H1 (cell line): Measurements from ENCODE around the gene PUDP. TPM values are rescaled to one million over a fixed set of nuclear protein-coding genes. Genes with fewer than 3 reads are reported as not detected.
"Not testable (repeated sequence)": the region's sequence is repeated elsewhere in the genome, so short reads cannot be mapped to it uniquely, and the experiment has no call there.

ENCODE experiments used
- CTCF ChIA-PET: fragments of 300-600 bp; sonication (Branson Sonifier 250); formaldehyde crosslinking; loops from one replicate; lab custom pipeline; 2021; ENCODE audit not compliant: partially characterized antibody; lab: Charles Lee
- POLR2A ChIA-PET: fragments of 300-600 bp; sonication (Branson Sonifier 250); formaldehyde crosslinking; loops from one replicate; lab custom pipeline; 2021; ENCODE audit warnings: inconsistent platforms; ENCODE audit not compliant: partially characterized antibody; lab: Charles Lee
- DNase-seq, 2 experiments: peaks; one replicate each; pipeline versions ENCODE4 v3.0.0 to v3.0.0-alpha.2; 2010 to 2022; ENCODE audit warnings: low spot score in 2 of 2, low read depth in 1 of 2, mixed read lengths in 1 of 2
- FAIRE-seq: peaks from 2 replicates; lab custom pipeline; 2011; peaks lifted over from hg19 to GRCh38; lab: Jason Lieb, UNC
- H2AFZ ChIP-seq: 2 replicates; pipeline ENCODE4 v1.8.1; 2012; ENCODE audit warnings: low read length, inconsistent platforms
- H2AK5ac ChIP-seq: 2 replicates; pipeline ENCODE4 v1.6.1; 2013; ENCODE audit warnings: low read depth, low read length
- H2BK120ac ChIP-seq: replicated peaks from 2 replicates; pipeline ENCODE3; 2013; ENCODE audit warnings: low read depth, low read length, inconsistent platforms
- H2BK12ac ChIP-seq: 2 replicates; pipeline ENCODE4 v1.6.1; 2013; ENCODE audit warnings: low read depth, low read length
- H2BK15ac ChIP-seq: 2 replicates; pipeline ENCODE4 v1.6.1; 2013; ENCODE audit warnings: low read length
- H2BK20ac ChIP-seq: 2 replicates; pipeline ENCODE4 v1.6.1; 2013; ENCODE audit warnings: low read length
- H2BK5ac ChIP-seq: 2 replicates; pipeline ENCODE4 v1.6.1; 2013; ENCODE audit warnings: low read depth, low read length
- H3K14ac ChIP-seq: 2 replicates; pipeline ENCODE4 v1.6.1; 2013; ENCODE audit warnings: inconsistent platforms; ENCODE audit not compliant: insufficient read length
- H3K18ac ChIP-seq: 2 replicates; pipeline ENCODE4 v1.6.1; 2013; ENCODE audit warnings: low read length; ENCODE audit errors: extremely low read depth
- H3K23ac ChIP-seq: 2 replicates; pipeline ENCODE4 v1.6.1; 2013; ENCODE audit warnings: inconsistent platforms; ENCODE audit not compliant: insufficient read length
- H3K23me2 ChIP-seq: 2 replicates; pipeline ENCODE4 v1.6.1; 2013; ENCODE audit warnings: low read depth, low read length
- H3K27ac ChIP-seq: 2 replicates; pipeline ENCODE4 v1.6.1; 2011; ENCODE audit warnings: low read depth, low read length, inconsistent platforms
- H3K27me3 ChIP-seq, 4 experiments: replicated peaks in 1 of 4; 1 replicate in 1 of 4; 2 replicates in 3 of 4; pipeline versions ENCODE4 v1.6.1 to v1.8.1; 2011 to 2013; ENCODE audit warnings: low read length in 3 of 4, mild to moderate bottlenecking in 3 of 4, inconsistent platforms in 2 of 4, mixed read lengths in 2 of 4, moderate library complexity in 1 of 4; ENCODE audit not compliant: control insufficient read depth in 3 of 4, insufficient read depth in 3 of 4; ENCODE audit errors: extremely low read depth in 1 of 4
- H3K36me3 ChIP-seq, 4 experiments: 2 replicates each; pipeline versions ENCODE4 v1.6.1 to v1.8.1; 2011 to 2013; ENCODE audit warnings: mild to moderate bottlenecking in 4 of 4, low read length in 3 of 4, moderate library complexity in 2 of 4, control low read depth in 1 of 4, inconsistent platforms in 1 of 4; ENCODE audit not compliant: insufficient read depth in 4 of 4, control insufficient read depth in 2 of 4
- H3K4ac ChIP-seq: replicated peaks from 2 replicates; pipeline ENCODE3; 2013; ENCODE audit warnings: low read length, low read depth, mixed read lengths, inconsistent platforms; ENCODE audit not compliant: insufficient read length
- H3K4me1 ChIP-seq, 4 experiments: replicated peaks in 1 of 4; 1 replicate in 1 of 4; 2 replicates in 3 of 4; pipeline versions ENCODE4 v1.6.1 to v1.8.1; 2011 to 2013; ENCODE audit warnings: low read length in 3 of 4, inconsistent platforms in 2 of 4, mixed read lengths in 1 of 4; ENCODE audit not compliant: insufficient read depth in 4 of 4, control insufficient read depth in 3 of 4
- H3K4me2 ChIP-seq, 2 experiments: 2 replicates each; pipeline versions ENCODE4 v1.6.1 to v1.8.1; 2011 to 2013; ENCODE audit warnings: low read depth in 2 of 2, low read length in 2 of 2, control low read depth in 1 of 2, inconsistent platforms in 1 of 2, mild to moderate bottlenecking in 1 of 2; ENCODE audit not compliant: insufficient read depth in 1 of 2
- H3K4me3 ChIP-seq, 4 experiments: fragments of 200-600, 300-600 bp in 1 of 4; sonication (generic), shearing (Covaris generic), sonication (Bioruptor Twin) in 1 of 4; 2 replicates each; pipeline versions ENCODE4 v1.5.1 to v1.8.1; 2011 to 2016; ENCODE audit warnings: low read length in 4 of 4, low read depth in 3 of 4, control low read depth in 2 of 4, inconsistent platforms in 2 of 4, mild to moderate bottlenecking in 2 of 4, mixed read lengths in 1 of 4, moderate library complexity in 1 of 4; ENCODE audit not compliant: insufficient read depth in 2 of 4; ENCODE audit errors: extremely low read depth in 1 of 4
- H3K56ac ChIP-seq: replicated peaks from 2 replicates; pipeline ENCODE3; 2013; ENCODE audit warnings: low read depth, mild to moderate bottlenecking, mixed read lengths, low read length, inconsistent platforms; ENCODE audit not compliant: insufficient read length
- H3K79me1 ChIP-seq: 2 replicates; pipeline ENCODE4 v1.6.1; 2013; ENCODE audit warnings: low read depth, low read length, control low read depth
- H3K79me2 ChIP-seq, 2 experiments: 2 replicates each; pipeline versions ENCODE4 v1.6.1 to v1.8.1; 2012 to 2013; ENCODE audit warnings: low read length in 2 of 2, mild to moderate bottlenecking in 2 of 2, inconsistent platforms in 1 of 2; ENCODE audit not compliant: insufficient read depth in 2 of 2, control insufficient read depth in 1 of 2
- H3K9ac ChIP-seq, 4 experiments: replicated peaks in 1 of 4; 1 replicate in 1 of 4; 2 replicates in 3 of 4; pipeline versions ENCODE4 v1.6.1 to v1.8.1; 2011 to 2013; ENCODE audit warnings: low read depth in 3 of 4, low read length in 3 of 4, control low read depth in 2 of 4, mild to moderate bottlenecking in 2 of 4, moderate library complexity in 2 of 4, inconsistent platforms in 1 of 4; ENCODE audit errors: extremely low read depth in 1 of 4
- H3K9me3 ChIP-seq, 2 experiments: 2 replicates each; pipeline versions ENCODE4 v1.6.1 to v1.8.1; 2012 to 2013; ENCODE audit warnings: mild to moderate bottlenecking in 2 of 2, moderate library complexity in 2 of 2, control low read depth in 1 of 2, inconsistent platforms in 1 of 2, low read depth in 1 of 2, low read length in 1 of 2, mixed read lengths in 1 of 2; ENCODE audit not compliant: insufficient read depth in 2 of 2
- H4K20me1 ChIP-seq, 2 experiments: replicated peaks in 1 of 2; 2 replicates each; pipeline versions ENCODE3 to v1.8.1; 2011 to 2013; ENCODE audit warnings: inconsistent platforms in 2 of 2, low read length in 2 of 2, mild to moderate bottlenecking in 1 of 2; ENCODE audit not compliant: insufficient read depth in 2 of 2, control insufficient read depth in 1 of 2
- H4K5ac ChIP-seq: 2 replicates; pipeline ENCODE4 v1.6.1; 2013; ENCODE audit warnings: low read length, low read depth, mixed read lengths, inconsistent platforms; ENCODE audit not compliant: insufficient read length
- H4K8ac ChIP-seq: 2 replicates; pipeline ENCODE4 v1.8.0; 2013; ENCODE audit warnings: mild to moderate bottlenecking, moderate library complexity, low read length, inconsistent platforms; ENCODE audit not compliant: insufficient read depth; ENCODE audit errors: extremely low read depth
- H4K91ac ChIP-seq: replicated peaks from 2 replicates; pipeline ENCODE3; 2013; ENCODE audit warnings: low read length, mixed read lengths, inconsistent platforms; ENCODE audit not compliant: insufficient read length
- ATF2 ChIP-seq: IDR thresholded peaks from 2 replicates; pipeline ENCODE4 v1.6.1; 2012; ENCODE audit warnings: low read length, inconsistent platforms
- ATF3 ChIP-seq: IDR thresholded peaks from 2 replicates; pipeline ENCODE4 v1.6.1; 2011; ENCODE audit warnings: low read depth, mild to moderate bottlenecking, low read length; ENCODE audit not compliant: insufficient read depth
- FOSL1 ChIP-seq: IDR thresholded peaks from 2 replicates; pipeline ENCODE4 v1.6.1; 2011; ENCODE audit warnings: mild to moderate bottlenecking, low read depth, low read length, moderate library complexity; ENCODE audit not compliant: insufficient read depth
- JUND ChIP-seq: IDR thresholded peaks from 2 replicates; pipeline ENCODE4 v1.6.1; 2011; ENCODE audit warnings: mild to moderate bottlenecking, improper control_type of control experiment, low read length
- KDM4A ChIP-seq: IDR thresholded peaks from one replicate; pipeline ENCODE4 v1.7.1; 2012; ENCODE audit warnings: low read depth, mild to moderate bottlenecking, moderate library complexity, low read length, inconsistent platforms; ENCODE audit not compliant: severe bottlenecking
- SP2 ChIP-seq: IDR thresholded peaks from 2 replicates; pipeline ENCODE4 v1.6.1; 2012; ENCODE audit warnings: mild to moderate bottlenecking, low read length, inconsistent platforms
- USF2 ChIP-seq: IDR thresholded peaks from 2 replicates; pipeline ENCODE4 v1.6.1; 2011; ENCODE audit warnings: low read length, improper control_type of control experiment
- WGBS, 2 experiments: shearing (Covaris generic) in 1 of 2; methylation state at CpG; one replicate each; pipeline versions ENCODE4 v1.1.6 to v1.1.7; 2013 to 2015; ENCODE audit warnings: low lambda C conversion rate in 2 of 2, mixed read lengths in 2 of 2, inconsistent platforms in 1 of 2, low coverage in 1 of 2, missing lambda C conversion rate in 1 of 2; ENCODE audit not compliant: insufficient replicate concordance in 2 of 2, insufficient coverage in 1 of 2, insufficient read length in 1 of 2; ENCODE audit errors: extremely low coverage in 1 of 2, missing lambda C conversion rate in 1 of 2; 5-methylcytosine and 5-hydroxymethylcytosine counted together
- polyA plus RNA-seq, 7 experiments: library from polyadenylated mRNA; depleted of rRNA in 3 of 7; stranded (reverse) in 5 of 7; unstranded in 2 of 7; fragments of >200 nt in 5 of 7; fragments of 200-250 nt in 2 of 7; gene quantifications; 1 replicate in 5 of 7; 2 replicates in 1 of 7; 4 replicates in 1 of 7; pipeline versions ENCODE4 v1.2.1 to v1.2.3, GENCODE V29; 2011 to 2013; ENCODE audit warnings: missing spikeins in 2 of 7, mixed read lengths in 2 of 7
- total RNA-seq: library from RNA; stranded (reverse); fragmentation: NEBNext Ultra II Directional; extraction: Animal tissue kit (Norgen Biotek cat#: 25700); gene quantifications from 2 replicates; pipeline ENCODE4 v1.2.1, GENCODE V29; 2021

PUDP gene
- total and polyA plus RNA-seq, 2 of the 8 experiments (the other 6 are each of a cell fraction or from before 2014, with no cell fraction given): 27.2 to 30.2 TPM

- TF ChIP-seq USF2 (no peak), JUND (no peak), ATF3 (no peak), SP2 (no peak), FOSL1 (no peak), ATF2 (no peak), KDM4A (no peak)
Measured at GRCh38 chrX:7045238-7045955, 102.6 kb downstream of the PUDP start (continued).

- H2BK120ac ChIP-seq, H3K79me2 ChIP-seq, H2BK20ac ChIP-seq, H3K18ac ChIP-seq, H2AK5ac ChIP-seq, DNase-seq, CTCF ChIA-PET, H4K20me1 ChIP-seq, H3K4ac ChIP-seq, H3K4me2 ChIP-seq, FAIRE-seq, H3K56ac ChIP-seq, H3K4me3 ChIP-seq, H2BK12ac ChIP-seq, H2AFZ ChIP-seq, H3K27ac ChIP-seq, H4K91ac ChIP-seq, H3K23me2 ChIP-seq, H4K5ac ChIP-seq, H3K79me1 ChIP-seq, H3K23ac ChIP-seq, POLR2A ChIA-PET, H3K4me1 ChIP-seq, H3K36me3 ChIP-seq, H3K9ac ChIP-seq, H3K9me3 ChIP-seq, H2BK15ac ChIP-seq, H3K14ac ChIP-seq, H2BK5ac ChIP-seq, H4K8ac ChIP-seq, H3K27me3 ChIP-seq: not testable (repeated sequence)
- WGBS, 2 experiments: 88% methylated on average over 2 of the region's 3 CpGs; no CpG with 5 or more reads in 1 of the 2 experiments
Measured at GRCh38 chrX:7043796-7044433, 104.0 kb downstream of the PUDP start.
